ENCODE results near the gene UQCC3. TPM values are rescaled to one million over a fixed set of nuclear protein-coding genes. Genes with fewer than 3 reads are reported as not detected.
"Not testable (repeated sequence)": the region's sequence is repeated elsewhere in the genome, so short reads cannot be mapped to it uniquely, and the experiment has no call there.

UQCC3 gene
- total and polyA plus RNA-seq, 8 donors = 6.2 to 9.0 (median 6.6) TPM

GRCh38 chr11:62694455-62695167, 23.1 kb downstream of the UQCC3 start:
- DNase-seq = peak in 3 of 4 donors; percentile 8 to 83 (median 77)
- Histone ChIP-seq H3K36me3 (peaks cover 0 to 49% of the 10 kb centered on the region in 2 donors), H3K4me1 (peaks cover 0 to 8% of the 10 kb centered on the region in 2 donors), H3K27ac (no peak overlapping the region), H3K4me3 (no peak overlapping the region), H3K9me3 (no peaks in the 10 kb centered on the region), H3K27me3 (no peaks in the 10 kb centered on the region)
- ATAC-seq = peak; percentile 92
- peak; percentile 74 to 87 for TF ChIP-seq CTCF (IDR thresholded peaks at IDR 0.05)
- intact Hi-C loops (cut with DNase I) = loop anchor here in 1 of 2 donors (5.0 kb wide), 1 partner anchor 312 kb away; no protein-coding TSS in a partner anchor

- intact Hi-C loops (cut with DNase I) = no loop called here
- TF ChIP-seq CTCF (IDR thresholded peaks at IDR 0.05) = no peak
- Histone ChIP-seq H3K27me3 (no peaks in the 10 kb centered on the region), H3K9me3 (no peaks in the 10 kb centered on the region), H3K4me1 (peaks cover 12 to 31% of the 10 kb centered on the region in 2 donors), H3K27ac (no peak overlapping the region), H3K36me3 (peaks cover 0 to 25% of the 10 kb centered on the region in 2 donors), H3K4me3 (no peak overlapping the region)
- ATAC-seq (no peak), DNase-seq (no peak)
These were observed 30.8 kb downstream of the UQCC3 start for GRCh38 chr11:62702246-62702645.

- Histone ChIP-seq H3K4me1 (peaks cover 17 to 46% of the 10 kb centered on the region in 2 donors), H3K27ac (peak overlapping the region in 1 of 2 donors; percentile 23), H3K36me3 (peaks cover 0 to 20% of the 10 kb centered on the region in 2 donors)
- H3K4me3 ChIP-seq; intact Hi-C loops (cut with DNase I); H3K27me3 ChIP-seq; DNase-seq; H3K9me3 ChIP-seq; ATAC-seq: not testable (repeated sequence)
These were observed 32.4 kb downstream of the UQCC3 start for GRCh38 chr11:62703921-62704320.

GRCh38 chr11:62705413-62705812, 33.9 kb downstream of the UQCC3 start:
- H3K4me1 ChIP-seq = peaks cover 24 to 57% of the 10 kb centered on the region in 2 donors
- H3K27ac ChIP-seq = peak overlapping the region; percentile 77 to 85
- no peak for TF ChIP-seq CTCF (IDR thresholded peaks at IDR 0.05)
- peak overlapping the region; percentile 51 to 80 for H3K4me3 ChIP-seq
- DNase-seq (no peak), ATAC-seq (no peak)
- peaks cover 0 to 20% of the 10 kb centered on the region in 2 donors for H3K36me3 ChIP-seq
- no peaks in the 10 kb centered on the region for H3K9me3 ChIP-seq
- H3K27me3 ChIP-seq = no peaks in the 10 kb centered on the region
- intact Hi-C loops (cut with DNase I) = no loop called here

GRCh38 chr11:62705880-62706849, 34.7 kb downstream of the UQCC3 start:
- Histone ChIP-seq H3K27ac (peak overlapping the region; percentile 77 to 85), H3K4me1 (peaks cover 26 to 61% of the 10 kb centered on the region in 2 donors), H3K9me3 (no peaks in the 10 kb centered on the region), H3K4me3 (peak overlapping the region; percentile 51 to 80), H3K36me3 (peaks cover 0 to 20% of the 10 kb centered on the region in 2 donors), H3K27me3 (no peaks in the 10 kb centered on the region)
- peak; percentile 91 for ATAC-seq
- intact Hi-C loops (cut with DNase I) = no loop called here
- TF ChIP-seq CTCF (IDR thresholded peaks at IDR 0.05) = no peak
- DNase-seq = peak; percentile 86 to 99 (median 95)

Data from left lung (tissue), 10 donors.